Gastrocnemius medialis (tissue), 4 donors: ENCODE results near the gene AQP12B.

Experiments
- CTCF ChIP-seq, 5 experiments: fragments of 450-650 bp in 3 of 5; fragments of 200-600 bp in 2 of 5; sonication (generic) in 2 of 5; IDR thresholded peaks in 4 of 5; conservative IDR thresholded peaks in 1 of 5; 1 replicate in 4 of 5; 2 replicates in 1 of 5; pipeline ENCODE4 v1.5.1; 2016 to 2019; ENCODE audit warnings: antibody characterized with exemption in 5 of 5, mild to moderate bottlenecking in 3 of 5, moderate library complexity in 3 of 5
- POLR2A ChIP-seq, 2 donors: fragments of 450-650 bp; IDR thresholded peaks; one replicate each; pipeline ENCODE4 v1.6.1; 2017; ENCODE audit warnings: antibody characterized with exemption in 2 of 2, mild to moderate bottlenecking in 2 of 2, moderate library complexity in 2 of 2

- TF ChIP-seq POLR2A (IDR thresholded peaks at IDR 0.05) (no peak), CTCF (IDR thresholded peaks at IDR 0.05 in 4 of 5, conservative IDR thresholded peaks at IDR 0.05 in 1 of 5) (no peak)
Measured at GRCh38 chr2:240685771-240686371, 3.2 kb upstream of the AQP12B start.
